NCI-H2171 treated with DMSO at 0.1 percent for 48 hours (cell line): ENCODE results near the gene BRMS1L.
"Not testable (repeated sequence)": the region's sequence is repeated elsewhere in the genome, so short reads cannot be mapped to it uniquely, and the experiment has no call there.

ENCODE experiments used
- DNase-seq: peaks from one replicate; lab custom pipeline; 2025; lab: John Stamatoyannopoulos, UW

The BRMS1L gene, protein sequence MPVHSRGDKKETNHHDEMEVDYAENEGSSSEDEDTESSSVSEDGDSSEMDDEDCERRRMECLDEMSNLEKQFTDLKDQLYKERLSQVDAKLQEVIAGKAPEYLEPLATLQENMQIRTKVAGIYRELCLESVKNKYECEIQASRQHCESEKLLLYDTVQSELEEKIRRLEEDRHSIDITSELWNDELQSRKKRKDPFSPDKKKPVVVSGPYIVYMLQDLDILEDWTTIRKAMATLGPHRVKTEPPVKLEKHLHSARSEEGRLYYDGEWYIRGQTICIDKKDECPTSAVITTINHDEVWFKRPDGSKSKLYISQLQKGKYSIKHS

DNA sequence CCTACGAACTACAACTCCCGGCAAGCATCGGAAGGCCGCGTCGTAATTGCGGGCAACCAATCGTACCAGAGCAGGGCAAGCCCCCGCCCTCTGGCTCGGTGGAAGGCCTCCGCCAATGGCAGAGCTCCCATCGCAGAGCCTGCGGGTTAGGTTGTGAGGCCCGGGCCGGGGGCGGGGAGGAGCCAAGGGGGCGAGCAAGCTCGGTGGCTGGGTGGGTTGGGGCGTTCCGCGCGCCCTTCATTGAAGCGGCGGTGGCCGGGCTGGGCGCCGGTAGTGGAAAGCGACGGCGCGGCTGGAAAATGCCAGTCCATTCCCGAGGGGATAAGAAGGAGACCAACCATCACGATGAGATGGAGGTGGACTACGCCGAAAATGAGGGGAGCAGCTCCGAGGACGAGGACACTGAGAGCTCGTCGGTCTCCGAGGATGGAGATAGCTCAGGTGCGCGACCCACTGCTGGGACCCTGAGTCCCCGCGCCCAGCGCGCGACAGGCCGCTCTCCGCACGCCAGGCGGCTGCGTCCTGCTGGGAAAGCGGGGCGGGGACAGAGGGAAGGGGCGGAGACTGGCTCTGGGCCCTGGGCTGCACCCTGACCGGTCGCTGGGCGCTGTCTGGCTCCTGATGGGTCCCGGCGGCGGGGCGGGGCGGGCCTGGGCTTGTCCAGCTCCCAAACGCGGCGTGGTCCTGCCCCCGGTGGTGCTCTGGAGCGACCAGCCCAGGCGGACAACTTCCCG, at the start of gene BRMS1L:
Gene BRMS1L, plus strand, starts transcription at position 121 of the 734 bp plus-strand sequence. Its CDS starts 179 bp downstream, at position 300.
- DNase-seq, result peak; percentile 100

DNA sequence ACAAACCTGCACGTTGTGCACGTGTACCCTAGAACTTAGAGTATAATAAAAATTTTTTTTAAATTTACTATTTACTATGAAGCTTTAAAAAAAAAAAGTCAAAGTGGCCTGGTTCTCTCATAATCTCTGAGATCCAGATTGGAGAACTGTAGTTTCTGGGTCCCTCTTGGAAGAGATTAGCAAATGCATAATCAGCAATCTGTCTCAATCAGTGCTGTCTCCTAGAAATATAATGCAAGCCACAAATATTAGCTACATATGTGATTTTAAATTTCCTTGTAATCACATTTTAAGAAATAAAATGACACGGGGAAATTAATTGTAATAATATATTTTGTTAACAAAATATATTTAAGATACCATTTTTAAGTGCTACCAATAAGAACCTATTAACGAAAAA, 49.3 kb upstream of the BRMS1L start:
- no peak for DNase-seq

DNA sequence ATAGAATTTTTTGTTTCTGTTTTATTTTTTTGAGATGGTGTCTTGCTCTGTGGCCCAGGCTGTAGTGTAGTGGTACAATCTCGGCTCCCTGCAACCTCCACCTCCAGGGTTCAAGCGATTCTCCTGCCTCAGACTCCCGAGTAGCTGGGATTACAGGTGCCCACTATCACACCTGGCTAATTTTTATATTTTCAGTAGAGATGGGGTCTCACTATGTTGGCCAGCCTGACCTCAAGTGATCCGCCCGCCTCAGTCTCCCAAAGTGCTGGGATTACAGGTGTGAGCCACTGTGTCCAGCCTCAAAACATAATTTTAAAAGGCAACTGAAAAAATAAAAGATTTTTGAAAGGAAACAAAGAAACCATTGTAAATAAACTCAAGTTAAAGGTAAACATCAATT, 48.6 kb upstream of the BRMS1L start:
- DNase-seq, result not testable (repeated sequence)

DNA sequence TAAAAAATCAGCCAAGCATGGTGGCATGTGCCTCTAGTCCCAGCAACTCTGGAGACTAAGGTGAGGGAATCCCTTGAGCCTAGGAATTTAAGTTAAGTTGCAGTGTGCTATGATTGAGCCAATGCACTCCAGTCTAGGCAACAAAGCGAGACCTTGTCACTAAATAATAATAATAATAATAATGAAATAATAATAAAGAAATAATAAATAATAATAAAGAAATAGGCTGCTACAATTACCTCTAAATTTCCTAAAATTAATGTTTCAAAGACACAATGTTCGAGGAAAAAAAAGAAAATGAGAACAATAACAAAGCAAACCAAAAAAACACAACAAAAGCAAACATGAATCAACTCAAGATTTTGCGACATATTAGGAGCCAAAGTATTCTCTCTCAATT, 46.8 kb upstream of the BRMS1L start:
- no peak for DNase-seq

DNA sequence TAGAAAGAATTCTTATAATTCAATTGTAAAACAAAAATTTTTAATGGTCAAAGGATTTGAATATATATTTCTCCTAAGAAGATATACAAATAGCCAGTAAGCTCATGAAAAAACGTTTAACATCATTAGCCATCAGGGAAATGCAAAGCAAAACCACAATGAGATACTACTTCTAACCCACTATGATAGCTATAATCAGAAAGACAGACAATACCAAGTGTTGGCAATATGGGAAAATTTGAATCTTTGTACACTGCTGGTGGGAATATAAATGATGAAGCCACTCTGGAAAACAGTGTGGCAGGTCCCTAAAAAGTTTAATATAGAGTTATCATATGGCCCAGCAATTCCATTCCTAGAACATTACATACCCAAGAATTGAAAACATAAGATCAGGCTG, 42.4 kb upstream of the BRMS1L start:
- no peak for DNase-seq

DNA sequence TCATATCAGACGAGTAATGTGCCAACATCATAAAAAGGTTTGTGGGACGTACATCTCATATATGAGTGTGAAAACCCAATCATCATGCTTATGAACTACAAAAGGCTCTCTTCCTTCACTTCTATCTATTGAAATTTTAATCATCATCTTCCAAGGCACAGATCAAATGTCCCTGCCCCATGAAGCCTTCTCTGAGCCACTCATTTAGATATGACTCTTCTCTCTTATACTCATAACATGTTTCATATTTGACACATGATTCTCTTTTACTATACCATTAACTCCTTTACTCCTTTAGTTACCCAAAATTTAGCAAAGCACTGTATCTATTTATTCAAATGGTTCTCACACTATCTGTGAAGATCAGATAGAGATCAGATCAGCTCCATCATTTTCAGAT, 39.3 kb upstream of the BRMS1L start:
- no peak for DNase-seq

DNA sequence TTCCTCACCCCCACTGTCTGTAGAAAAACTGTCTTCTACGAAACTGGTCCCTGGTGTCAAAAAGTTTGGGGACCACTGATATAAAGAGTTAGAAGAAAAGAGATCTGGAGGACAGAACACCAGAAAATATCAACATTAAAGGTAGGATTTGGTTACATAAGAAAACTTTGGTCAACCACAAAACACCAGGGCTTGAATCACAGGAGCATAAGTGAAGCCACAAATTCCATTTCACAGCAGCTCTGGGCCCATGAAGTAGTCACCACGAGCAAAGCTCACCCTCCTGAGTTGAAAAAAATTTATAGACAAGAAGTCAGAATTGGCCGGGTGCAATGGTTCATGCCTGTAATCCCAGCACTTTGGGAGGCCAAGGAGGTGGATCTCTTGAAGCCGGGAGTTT, 36.5 kb upstream of the BRMS1L start:
- no peak for DNase-seq

DNA sequence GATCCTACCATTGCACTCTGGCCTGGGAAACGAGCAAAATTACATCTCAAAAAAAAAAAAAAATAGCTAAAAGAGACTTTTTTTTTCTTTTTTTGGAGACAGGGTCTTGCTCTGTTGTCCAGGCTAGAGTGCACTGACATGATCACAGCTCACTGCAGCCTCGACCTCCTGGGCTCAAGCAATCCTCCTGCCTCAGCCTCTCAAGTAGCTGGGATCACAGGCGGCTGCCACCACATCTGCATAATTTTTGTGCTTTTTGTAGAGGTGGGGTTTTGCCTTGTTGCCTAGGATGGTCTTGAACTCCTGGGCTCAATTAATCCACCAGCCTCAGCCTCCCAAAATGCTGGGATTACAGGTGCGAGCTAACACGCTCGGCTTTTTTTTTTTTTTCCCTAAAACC, 28.3 kb upstream of the BRMS1L start:
- no peak for DNase-seq

DNA sequence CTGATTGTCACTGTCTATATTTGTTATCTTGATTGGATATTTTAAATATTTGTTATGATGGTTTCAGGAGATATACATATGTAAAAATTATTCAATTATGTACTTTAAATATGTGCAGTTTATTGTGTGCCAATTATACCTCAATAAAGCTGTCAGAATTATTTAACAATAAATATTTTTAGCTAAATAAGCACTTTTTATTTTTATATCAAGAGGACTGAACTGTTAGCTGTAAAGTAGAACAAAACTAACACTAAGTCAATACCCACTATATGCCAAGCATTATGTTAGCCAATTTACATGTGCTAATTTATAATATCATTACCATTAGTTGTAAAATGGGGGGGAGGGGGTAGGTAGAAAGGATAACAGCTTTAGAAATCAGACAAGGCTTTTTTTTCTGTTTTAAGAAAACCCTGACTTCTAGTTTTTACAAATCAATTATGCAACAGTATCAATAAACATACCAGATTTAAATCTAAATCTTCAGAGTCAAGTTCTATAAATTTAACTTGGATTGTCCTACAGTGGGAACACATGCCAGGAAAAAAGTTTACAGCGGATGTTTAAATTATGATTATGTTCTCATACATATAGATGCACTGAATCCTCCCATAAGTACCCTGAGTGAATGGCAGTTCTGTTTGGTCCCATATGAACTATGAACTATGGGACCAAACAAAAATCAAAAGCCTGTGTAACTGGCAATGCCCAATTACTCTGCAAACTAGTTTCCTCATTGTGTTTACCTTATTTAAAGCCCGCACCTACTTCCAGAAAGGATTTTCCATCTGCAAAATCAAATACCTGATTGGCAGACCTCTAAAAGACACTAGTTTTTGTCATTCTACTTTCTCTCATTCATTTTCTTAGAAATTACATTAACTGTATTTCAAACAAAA, 19.9 kb upstream of the BRMS1L start:
- DNase-seq, result no peak

DNA sequence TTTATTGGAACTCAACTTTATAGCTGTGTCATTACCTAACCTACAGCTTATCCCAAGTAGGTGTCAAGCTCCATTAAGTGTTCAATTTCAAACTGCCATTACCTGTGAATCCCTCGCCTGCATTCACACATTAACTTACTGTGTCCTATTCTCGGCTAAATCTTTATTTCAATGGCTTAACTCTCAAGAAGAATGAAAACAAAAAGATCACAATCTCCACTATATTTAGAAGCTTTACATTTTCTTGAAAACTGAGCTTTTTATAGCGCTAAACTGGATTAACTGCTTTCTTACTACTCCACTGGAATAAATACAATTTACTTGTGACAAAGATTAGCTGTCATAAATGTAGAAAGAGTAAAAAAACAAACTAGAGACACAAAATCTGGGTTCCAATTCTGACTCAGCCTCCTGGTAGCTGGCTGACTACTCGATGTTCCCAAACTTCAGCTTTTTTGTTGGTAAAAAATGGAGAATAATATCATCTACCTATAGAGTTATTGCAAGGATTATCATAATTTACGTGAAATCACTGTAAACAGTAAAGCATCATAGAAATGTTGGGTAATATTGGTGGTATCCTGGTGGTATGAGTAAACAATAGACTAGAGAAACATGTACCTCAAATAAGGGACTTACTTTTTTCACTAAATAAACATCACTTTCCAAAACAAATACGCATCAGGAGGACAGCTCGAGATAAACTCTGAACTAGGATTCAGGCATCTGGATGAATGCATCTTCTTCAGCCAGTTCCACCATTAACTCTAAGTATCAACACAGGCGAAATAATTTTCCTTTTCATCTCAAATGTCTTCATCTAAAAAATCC, 18.8 kb upstream of the BRMS1L start:
- no peak for DNase-seq

DNA sequence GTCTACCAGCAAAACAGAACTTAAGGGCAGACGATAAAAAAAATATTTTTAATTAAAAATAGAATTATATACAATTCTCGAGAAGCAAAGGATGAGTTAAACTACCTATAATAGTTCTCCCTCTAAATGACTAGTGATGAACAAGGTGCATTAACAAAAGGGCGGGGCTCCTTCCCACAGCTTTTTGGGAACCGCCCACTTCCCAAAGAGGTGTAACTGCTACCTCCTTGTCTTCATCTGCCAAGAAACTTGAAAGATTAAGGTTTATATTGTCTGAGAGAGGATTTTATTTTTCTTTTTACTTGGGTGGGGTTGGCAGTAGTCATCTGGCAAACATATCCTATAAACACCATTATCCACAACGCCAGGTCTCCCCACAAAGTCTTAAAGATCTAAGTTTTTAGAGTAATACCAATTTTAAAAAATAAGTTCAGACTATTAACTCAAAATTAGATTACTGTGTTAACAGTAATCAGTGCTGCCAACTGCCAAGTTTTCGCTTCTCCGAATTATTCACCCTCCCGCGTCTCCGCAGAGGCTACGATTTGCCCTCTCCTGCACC, 18.0 kb upstream of the BRMS1L start:
- peak; percentile 57 for DNase-seq

DNA sequence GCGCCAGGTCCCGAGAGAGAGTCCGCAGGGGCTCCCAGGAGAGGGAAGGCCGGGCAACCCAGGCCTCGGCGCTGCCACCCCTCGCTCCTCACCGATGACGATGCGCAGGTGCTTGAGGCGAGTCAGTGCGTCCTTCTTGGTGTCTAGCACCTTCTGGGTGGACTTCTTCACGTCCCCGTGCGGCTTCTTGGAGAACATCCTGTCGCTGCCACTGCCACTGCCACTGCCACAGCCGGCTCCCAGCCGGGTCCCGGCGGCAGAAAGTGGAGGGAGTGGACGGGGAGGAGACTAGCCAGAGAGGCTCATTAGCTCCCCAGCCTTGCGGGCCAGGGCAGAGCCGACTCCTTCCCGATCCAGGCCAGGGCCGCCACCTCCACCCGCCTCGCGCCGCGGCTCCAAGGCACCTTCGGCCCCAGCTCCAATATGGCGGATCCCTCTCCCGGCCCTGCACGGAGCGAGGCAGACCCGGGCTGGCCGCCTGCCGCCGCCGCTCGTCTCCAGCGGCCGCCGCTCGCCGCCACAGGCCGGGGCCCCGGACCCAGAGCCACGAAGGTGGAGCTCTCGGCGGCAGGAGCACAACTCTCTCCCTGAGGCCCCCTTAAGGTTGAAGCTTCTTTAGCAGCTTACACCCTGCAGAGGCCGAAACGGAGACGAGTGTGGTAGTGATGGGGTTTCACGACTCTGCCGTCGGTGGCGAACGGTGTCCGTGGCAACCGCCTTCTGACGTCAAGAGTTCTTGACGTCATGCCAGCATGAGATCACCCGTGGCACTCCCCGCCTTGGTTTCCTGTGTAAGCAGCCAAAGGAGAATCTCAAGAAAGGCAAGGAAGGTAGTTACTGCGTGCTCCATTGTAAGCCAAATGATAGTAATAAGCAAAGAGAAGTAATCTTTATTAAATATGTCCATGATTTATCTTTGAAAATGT, 17.2 kb upstream of the BRMS1L start, which contains the start of gene RALGAPA1:
Gene RALGAPA1, minus strand, starts transcription at position 658 of the 926 bp plus-strand sequence. Its CDS starts 460 bp downstream, at position 198.
- DNase-seq, result peak; percentile 99

DNA sequence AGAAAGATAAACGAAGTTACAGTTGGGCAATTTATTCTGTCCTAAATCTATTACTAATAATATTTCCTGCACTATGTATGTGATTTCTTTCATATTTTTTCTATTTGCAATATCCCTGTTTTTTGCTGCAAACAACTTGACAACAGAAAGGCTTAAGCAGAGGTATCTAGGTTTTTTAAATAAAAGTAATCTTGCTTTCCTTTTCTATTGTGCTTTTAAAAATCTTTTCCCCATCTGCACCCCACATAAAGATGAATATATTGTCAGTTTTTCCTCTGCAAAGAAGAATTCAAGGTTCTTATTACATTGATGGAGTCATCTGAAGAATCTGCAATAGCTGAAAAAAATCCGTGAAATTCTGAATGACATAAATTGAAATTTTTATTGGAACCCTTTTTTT, 16.5 kb upstream of the BRMS1L start:
- no peak for DNase-seq

DNA sequence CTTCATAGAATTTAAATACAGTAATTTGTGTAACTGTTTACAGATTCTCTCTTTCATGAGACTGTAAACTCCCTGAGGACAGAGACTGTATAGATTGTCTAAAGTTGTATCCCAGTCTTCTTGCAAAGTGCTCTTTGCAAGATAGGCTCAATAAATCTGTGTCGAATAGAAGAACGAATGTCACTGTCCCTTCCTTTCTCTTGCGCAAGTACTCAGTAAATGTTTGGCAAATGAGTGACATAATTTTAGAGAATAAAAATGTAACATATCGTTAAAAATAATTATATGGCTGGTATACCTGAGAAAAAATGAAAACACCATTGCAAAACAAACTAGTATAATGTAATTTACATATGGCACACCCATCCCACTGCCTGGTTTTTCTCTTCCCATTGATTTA, 15.2 kb upstream of the BRMS1L start:
- no peak for DNase-seq

DNA sequence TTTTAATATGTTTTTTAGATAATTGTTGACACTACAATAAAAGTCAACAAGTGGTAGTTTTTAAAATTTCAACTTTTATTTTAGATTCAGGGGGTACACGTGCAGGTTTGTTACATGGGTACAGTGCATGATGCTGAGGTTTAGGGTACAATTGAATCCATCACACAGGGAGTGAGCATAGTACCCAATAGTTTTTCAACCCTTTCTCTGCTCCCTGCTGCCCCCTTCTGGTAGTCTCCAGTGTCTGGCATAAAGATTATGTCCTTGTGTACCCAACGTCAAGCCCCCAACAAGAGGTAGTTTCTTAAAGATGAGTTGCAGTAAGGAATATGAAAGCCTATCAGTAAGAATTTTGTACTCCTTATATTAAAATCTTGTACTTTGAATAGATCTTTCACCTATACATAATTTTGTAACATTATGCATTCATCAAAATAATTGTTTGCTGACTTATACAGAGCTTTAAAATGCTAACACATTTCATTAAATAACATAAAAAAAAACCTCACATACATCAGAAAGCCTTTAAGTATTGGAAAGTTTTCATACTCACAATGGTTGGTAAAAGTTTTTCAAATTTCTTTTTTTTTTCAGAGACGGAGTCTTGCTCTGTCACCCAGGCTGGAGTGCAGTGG, 11.7 kb upstream of the BRMS1L start:
- DNase-seq, result peak; percentile 57

DNA sequence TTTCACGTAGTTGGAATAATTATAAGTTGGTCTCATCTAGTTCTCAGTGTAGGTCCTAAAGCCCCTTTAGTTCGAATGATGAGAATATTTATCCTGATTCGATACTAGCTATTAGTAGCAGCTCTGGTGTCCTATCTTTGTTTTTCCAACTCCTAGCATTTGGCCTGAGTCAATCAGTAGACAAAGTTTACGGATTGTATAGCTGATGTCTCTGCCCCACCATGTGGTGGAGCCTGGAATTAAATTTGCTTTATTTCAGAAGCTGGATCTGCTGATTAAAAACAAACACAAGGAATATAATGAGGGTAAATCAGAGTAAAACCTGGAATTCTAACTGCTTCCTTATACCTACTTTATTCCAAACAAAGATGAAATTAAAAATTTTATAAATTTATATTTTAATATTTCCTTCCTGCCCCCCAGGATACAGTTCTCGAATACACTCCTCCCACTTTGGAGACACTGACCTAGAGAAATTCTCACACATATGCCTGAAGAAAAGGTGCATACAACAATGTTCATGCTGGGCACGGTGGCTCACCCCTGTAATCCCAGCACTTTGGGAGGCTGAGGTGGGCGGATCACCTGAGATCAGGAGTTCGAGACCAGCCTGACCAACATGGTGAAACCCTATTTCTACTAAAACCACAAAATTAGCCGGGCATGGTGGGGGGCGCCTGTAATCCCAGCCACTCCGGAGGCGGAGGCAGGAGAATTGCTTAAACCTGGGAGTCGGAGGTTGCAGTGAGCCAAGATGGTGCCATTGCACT, 7.6 kb upstream of the BRMS1L start:
- peak; percentile 61 for DNase-seq

DNA sequence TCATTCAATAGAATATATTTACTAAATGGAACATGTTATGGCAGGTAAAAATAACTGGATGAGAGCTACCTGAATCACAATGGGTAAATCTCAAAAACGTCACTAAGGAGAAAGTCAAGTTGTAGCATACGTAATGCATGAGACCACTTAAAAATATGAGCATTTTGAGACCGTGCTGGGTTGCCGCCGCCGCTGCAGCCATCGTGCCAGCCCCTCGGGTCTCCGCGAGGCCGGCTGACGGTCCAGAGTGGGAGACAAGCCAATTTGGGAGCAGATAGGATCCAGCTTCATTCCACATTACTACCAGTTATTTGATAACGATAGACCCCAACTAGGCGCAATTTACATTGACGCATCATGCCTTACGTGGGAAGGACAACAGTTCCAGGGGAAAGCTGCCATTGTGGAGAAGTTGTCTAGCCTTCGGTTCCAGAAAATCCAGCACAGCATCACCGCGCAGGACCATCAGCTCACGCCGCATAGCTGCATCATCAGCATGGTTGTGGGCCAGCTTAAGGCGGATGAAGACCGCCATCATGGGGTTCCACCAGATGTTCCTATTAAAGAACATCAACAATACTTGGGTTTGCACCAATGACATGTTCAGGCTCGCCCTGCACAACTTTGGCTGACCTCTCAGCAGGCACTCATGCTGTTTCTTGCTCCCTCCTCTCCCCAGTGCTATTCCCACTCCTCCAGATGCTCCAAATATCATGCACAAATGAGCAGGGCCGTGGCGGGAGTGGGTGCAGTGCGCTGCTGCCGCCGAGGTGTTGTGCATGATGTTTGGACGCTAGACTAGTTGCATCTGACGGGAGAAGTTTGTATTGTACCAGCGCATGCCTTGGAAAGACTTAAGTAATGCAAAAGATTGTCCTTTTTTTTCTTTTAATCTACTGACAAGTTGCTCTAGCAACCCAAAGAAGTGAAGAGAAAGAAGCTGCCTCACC, 6.3 kb upstream of the BRMS1L start:
- no peak for DNase-seq
